GM13976 (cell line): ENCODE measurements around the gene TP63.
"Not testable (repeated sequence)": the region's sequence is repeated elsewhere in the genome, so short reads cannot be mapped to it uniquely, and the experiment has no call there.

Source experiments
- DNase-seq: peaks from one replicate; pipeline ENCODE4 v3.0.0; 2012; ENCODE audit warnings: low spot score
- in situ Hi-C: fragments of 300-500 bp; cut with MboI; formaldehyde crosslinking; loops from one replicate; pipeline ENCODE4 v1.12.0; 2022; ENCODE audit warnings: low sequenced_read_pairs, mixed read lengths, inconsistent platforms; ENCODE audit not compliant: unreplicated experiment
- TF ChIP-seq, protein P1 (sequence below): IDR thresholded peaks from 2 replicates; pipeline ENCODE4 v1.5.1; 2012; ENCODE audit warnings: borderline replicate concordance, mild to moderate bottlenecking; ENCODE audit not compliant: insufficient read depth; ENCODE audit errors: extremely low read depth, missing control alignments, control extremely low read depth

The TP63 gene

GRCh38 chr3:189588475-189589178 lies 42.6 kb upstream of the TP63 start:
- no peak for DNase-seq
- TF ChIP-seq, protein P1, sequence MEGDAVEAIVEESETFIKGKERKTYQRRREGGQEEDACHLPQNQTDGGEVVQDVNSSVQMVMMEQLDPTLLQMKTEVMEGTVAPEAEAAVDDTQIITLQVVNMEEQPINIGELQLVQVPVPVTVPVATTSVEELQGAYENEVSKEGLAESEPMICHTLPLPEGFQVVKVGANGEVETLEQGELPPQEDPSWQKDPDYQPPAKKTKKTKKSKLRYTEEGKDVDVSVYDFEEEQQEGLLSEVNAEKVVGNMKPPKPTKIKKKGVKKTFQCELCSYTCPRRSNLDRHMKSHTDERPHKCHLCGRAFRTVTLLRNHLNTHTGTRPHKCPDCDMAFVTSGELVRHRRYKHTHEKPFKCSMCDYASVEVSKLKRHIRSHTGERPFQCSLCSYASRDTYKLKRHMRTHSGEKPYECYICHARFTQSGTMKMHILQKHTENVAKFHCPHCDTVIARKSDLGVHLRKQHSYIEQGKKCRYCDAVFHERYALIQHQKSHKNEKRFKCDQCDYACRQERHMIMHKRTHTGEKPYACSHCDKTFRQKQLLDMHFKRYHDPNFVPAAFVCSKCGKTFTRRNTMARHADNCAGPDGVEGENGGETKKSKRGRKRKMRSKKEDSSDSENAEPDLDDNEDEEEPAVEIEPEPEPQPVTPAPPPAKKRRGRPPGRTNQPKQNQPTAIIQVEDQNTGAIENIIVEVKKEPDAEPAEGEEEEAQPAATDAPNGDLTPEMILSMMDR: no peak
- in situ Hi-C loops: no loop called here

DNA sequence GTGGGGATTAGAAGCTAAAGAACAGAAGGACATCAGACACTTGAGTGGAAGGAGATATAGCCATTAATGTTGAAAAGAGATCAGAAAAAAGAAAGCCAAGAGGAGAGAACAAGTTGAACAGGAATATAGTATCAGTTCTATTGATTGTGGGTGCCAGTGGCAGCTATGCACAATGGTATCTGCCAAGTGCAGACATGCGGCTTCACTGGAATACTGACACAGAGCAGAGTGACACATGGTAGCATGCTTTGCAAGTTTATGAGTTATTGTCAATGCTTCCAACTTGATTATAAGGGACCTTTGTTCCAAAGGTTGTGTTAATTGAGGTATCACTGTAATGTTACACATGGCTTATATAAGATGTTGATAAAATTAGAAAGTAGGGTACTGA lies 42.0 kb upstream of the TP63 start:
- in situ Hi-C loops: no loop called here
- TF ChIP-seq, protein P1: no peak
- no peak for DNase-seq

- no peak for DNase-seq
- in situ Hi-C loops: no loop called here
- TF ChIP-seq, protein P1: no peak
Observed at GRCh38 chr3:189590223-189590622, 41.0 kb upstream of the TP63 start.

- DNase-seq: no peak
- in situ Hi-C loops: no loop called here
- TF ChIP-seq, protein P1: no peak
Observed at GRCh38 chr3:189593581-189593980, 37.6 kb upstream of the TP63 start.

DNA sequence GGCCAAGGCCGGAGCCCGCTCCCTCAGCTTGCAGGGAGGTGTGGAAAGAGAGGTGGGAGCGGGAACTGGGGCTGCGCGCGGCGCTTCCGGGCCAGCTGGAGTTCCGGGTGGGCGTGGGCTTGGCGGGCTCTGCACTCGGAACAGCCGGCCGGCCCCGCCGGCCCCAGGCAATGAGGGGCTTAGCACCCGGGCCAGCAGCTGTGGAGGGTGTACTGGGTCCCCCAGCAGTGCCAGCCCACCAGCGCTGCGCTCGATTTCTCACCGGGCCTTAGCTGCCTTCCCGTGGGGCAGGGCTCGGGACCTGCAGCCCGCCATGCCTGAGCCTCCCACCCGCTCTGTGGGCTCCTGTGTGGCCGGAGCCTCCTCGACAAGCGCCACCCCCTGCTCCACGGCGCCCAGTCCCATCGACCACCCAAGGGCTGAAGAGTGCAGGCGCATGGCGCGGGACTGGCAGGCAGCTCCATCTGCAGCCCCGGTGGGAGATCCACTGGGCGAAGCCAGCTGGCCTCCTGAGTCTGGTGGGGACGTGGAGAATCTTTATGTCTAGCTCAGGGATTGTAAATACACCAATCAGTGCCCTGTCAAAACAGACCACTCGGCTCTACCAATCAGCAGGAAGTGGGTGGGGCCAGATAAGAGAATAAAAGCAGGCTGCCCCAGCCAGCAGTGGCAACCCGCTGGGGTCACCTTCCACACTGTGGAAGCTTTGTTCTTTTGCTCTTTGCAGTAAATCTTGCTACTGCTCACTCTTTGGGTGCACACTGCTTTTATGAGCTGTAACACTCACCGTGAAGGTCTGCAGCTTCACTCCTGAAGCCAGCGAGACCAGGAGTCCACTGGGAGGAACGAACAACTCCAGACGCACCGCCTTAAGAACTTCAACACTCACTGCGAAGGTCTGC lies 34.9 kb upstream of the TP63 start:
- DNase-seq, in situ Hi-C loops: not testable (repeated sequence)

- DNase-seq: no peak
- TF ChIP-seq, protein P1: no peak
- in situ Hi-C loops: no loop called here
Observed at GRCh38 chr3:189597918-189598317, 33.3 kb upstream of the TP63 start.
